ENCODE measurements around the gene NDUFAF8. TPM values are rescaled to one million over a fixed set of nuclear protein-coding genes. Genes with fewer than 3 reads are reported as not detected.
A peak's percentile ranks its signal among the peaks of the same experiment; 100 is the strongest.

The NDUFAF8 gene
- polyA plus RNA-seq, 1 experiment, result 70.8 TPM

DNA sequence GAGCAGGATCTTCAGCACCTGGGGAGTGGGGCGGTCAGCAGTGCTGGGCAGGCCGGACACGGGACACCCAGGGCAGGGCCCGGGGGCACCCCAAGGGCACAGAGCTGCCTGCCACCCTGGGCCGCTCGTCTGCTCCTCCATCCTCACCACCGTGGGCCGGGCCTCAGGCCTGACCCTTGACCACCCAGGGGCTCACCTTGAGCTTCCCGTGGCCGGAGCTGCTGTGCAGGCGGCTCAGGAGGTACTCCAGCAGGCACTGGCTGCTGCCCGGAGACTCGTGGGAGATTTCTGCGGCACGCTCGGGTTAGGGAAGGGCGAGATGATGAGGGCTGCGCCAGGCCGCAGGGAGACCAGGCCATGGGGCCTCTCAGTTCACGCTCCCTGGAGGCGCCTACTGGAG, 2.3 kb upstream of the NDUFAF8 start:
- CTCF ChIA-PET, result interaction anchor here (1.5 kb wide), 1 partner anchor 14 kb away, joined by 3 read pairs; the partner anchor contains the start of gene CEP131
- POLR2A ChIA-PET, result no interaction called here
- H3K27me3 ChIP-seq (ENCODE audit: control insufficient read depth, insufficient read depth, low read length), result no peaks in the 10 kb centered on the region
- H3K4me3 ChIP-seq (ENCODE audit: low read depth, low read length), result no peak overlapping the region
- TF ChIP-seq, protein P1, sequence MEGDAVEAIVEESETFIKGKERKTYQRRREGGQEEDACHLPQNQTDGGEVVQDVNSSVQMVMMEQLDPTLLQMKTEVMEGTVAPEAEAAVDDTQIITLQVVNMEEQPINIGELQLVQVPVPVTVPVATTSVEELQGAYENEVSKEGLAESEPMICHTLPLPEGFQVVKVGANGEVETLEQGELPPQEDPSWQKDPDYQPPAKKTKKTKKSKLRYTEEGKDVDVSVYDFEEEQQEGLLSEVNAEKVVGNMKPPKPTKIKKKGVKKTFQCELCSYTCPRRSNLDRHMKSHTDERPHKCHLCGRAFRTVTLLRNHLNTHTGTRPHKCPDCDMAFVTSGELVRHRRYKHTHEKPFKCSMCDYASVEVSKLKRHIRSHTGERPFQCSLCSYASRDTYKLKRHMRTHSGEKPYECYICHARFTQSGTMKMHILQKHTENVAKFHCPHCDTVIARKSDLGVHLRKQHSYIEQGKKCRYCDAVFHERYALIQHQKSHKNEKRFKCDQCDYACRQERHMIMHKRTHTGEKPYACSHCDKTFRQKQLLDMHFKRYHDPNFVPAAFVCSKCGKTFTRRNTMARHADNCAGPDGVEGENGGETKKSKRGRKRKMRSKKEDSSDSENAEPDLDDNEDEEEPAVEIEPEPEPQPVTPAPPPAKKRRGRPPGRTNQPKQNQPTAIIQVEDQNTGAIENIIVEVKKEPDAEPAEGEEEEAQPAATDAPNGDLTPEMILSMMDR (IDR thresholded peaks at IDR 0.05; ENCODE audit: insufficient read depth, low read depth, low read length), result no peak
- DNase-seq (ENCODE audit: low read depth), result no peak
- peaks cover 24% of the 10 kb centered on the region for H3K36me3 ChIP-seq (ENCODE audit: control insufficient read depth, insufficient read depth, low read length)

GRCh38 chr17:81237591-81238489, 1.3 kb upstream of the NDUFAF8 start:
- Histone ChIP-seq H3K27me3 (ENCODE audit: control insufficient read depth, insufficient read depth, low read length) (no peaks in the 10 kb centered on the region), H3K36me3 (ENCODE audit: control insufficient read depth, insufficient read depth, low read length) (peaks cover 20% of the 10 kb centered on the region), H3K4me3 (ENCODE audit: low read depth, low read length) (peak overlapping the region; percentile 96)
- TF ChIP-seq, protein P1 (IDR thresholded peaks at IDR 0.05; ENCODE audit: insufficient read depth, low read depth, low read length), result no peak
- POLR2A ChIA-PET, result no interaction called here
- CTCF ChIA-PET, result interaction anchor here (1.5 to 2.7 kb wide), 5 partner anchors 14 to 247 kb away, joined by 3 to 5 read pairs (median 3); partner anchors contain the start of gene CEP131
- DNase-seq (ENCODE audit: low read depth), result no peak

GRCh38 chr17:81238490-81238814, 666 bp upstream of the NDUFAF8 start:
- Histone ChIP-seq H3K4me3 (ENCODE audit: low read depth, low read length) (peak overlapping the region; percentile 96), H3K27me3 (ENCODE audit: control insufficient read depth, insufficient read depth, low read length) (no peaks in the 10 kb centered on the region), H3K36me3 (ENCODE audit: control insufficient read depth, insufficient read depth, low read length) (peaks cover 17% of the 10 kb centered on the region)
- ChIA-PET POLR2A (interaction anchor here (0.6 to 0.8 kb wide), 2 partner anchors 9 to 268 kb away, joined by 3 to 7 read pairs; no protein-coding TSS in a partner anchor), CTCF (interaction anchor here (0.9 to 2.7 kb wide), 7 partner anchors 14 to 246 kb away, joined by 3 to 7 read pairs (median 3); partner anchors contain the start of gene CEP131)
- TF ChIP-seq, protein P1 (IDR thresholded peaks at IDR 0.05; ENCODE audit: insufficient read depth, low read depth, low read length), result no peak
- DNase-seq (ENCODE audit: low read depth), result no peak

GRCh38 chr17:81239714-81240555, 817 bp downstream of the NDUFAF8 start:
- TF ChIP-seq, protein P1 (IDR thresholded peaks at IDR 0.05; ENCODE audit: insufficient read depth, low read depth, low read length), result no peak
- CTCF ChIA-PET, result interaction anchor here (0.9 to 2.7 kb wide), 8 partner anchors 13 to 245 kb away, joined by 3 to 7 read pairs (median 3); partner anchors contain the start of gene CEP131
- Histone ChIP-seq H3K4me3 (ENCODE audit: low read depth, low read length) (peak overlapping the region; percentile 88), H3K36me3 (ENCODE audit: control insufficient read depth, insufficient read depth, low read length) (peaks cover 14% of the 10 kb centered on the region), H3K27me3 (ENCODE audit: control insufficient read depth, insufficient read depth, low read length) (no peaks in the 10 kb centered on the region)
- DNase-seq (ENCODE audit: low read depth), result no peak
- POLR2A ChIA-PET, result no interaction called here
